Measurements from ENCODE around the gene SLC19A1.

- TF ChIP-seq CTCF (IDR thresholded peaks at IDR 0.05), result no peak
- no peak for TF ChIP-seq POLR2A (IDR thresholded peaks at IDR 0.05)
- TF ChIP-seq EP300 (IDR thresholded peaks at IDR 0.05), result no peak
These were observed 36.7 kb upstream of the SLC19A1 start for GRCh38 chr21:45578811-45579381.

All from tibial nerve (tissue), 4 donors.